HG02938 (cell line): Measurements from ENCODE around the gene ERO1B.

Source experiments
- ATAC-seq: cut with Tn5 transposase; IDR thresholded peaks from one replicate; pipeline ENCODE4 v1.9.1; 2021; ENCODE audit warnings: mild to moderate bottlenecking, moderate library complexity; ENCODE audit not compliant: unreplicated experiment

ERO1B gene

GRCh38 chr1:236253918-236254637 is 27.7 kb downstream of the ERO1B start:
- no peak for ATAC-seq

DNA sequence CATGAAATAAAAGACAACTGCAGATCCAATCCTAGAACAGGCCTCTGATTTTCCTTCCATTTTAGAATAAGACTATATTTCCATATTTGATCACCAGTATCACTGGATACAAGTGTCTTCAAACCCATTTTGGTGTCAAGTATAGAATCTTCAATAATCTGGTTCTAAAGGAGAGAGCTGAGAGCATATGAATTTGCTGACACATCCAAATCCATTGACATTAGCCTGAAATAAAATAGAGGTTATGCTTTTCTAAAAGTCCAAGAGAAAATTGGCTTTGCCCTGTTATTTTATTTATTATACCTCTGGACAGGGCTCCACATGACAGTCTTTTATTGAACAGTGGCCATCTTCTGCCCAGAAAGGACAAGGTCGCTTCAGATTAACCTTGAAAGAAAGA is 28.6 kb downstream of the ERO1B start:
- no peak for ATAC-seq

- no peak for ATAC-seq
These were observed 30.2 kb downstream of the ERO1B start for GRCh38 chr1:236251587-236251986.

GRCh38 chr1:236247286-236247685 is 34.5 kb downstream of the ERO1B start:
- ATAC-seq: no peak

- ATAC-seq: no peak
These were observed 39.2 kb downstream of the ERO1B start for GRCh38 chr1:236242568-236242967.

DNA sequence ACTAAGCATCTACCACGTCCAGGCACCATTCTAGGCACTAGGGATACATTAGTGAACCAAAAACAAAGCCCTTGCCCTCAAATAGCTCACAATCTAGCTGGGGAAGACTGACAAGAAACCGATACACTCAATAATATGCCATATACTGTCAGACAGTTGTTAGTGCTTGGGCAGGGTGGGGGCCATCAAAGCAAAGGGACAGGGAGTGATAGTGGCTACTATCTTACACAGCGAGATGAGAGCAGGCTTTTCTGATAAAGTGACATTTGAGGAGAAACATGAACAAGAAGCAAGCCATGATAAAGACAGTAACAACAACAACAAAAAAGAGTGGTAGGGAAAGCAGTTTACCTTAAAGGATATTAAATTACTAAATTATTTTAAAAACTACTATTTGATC is 41.1 kb downstream of the ERO1B start:
- ATAC-seq: no peak

- no peak for ATAC-seq
These were observed 42.6 kb downstream of the ERO1B start for GRCh38 chr1:236239092-236239585.

DNA sequence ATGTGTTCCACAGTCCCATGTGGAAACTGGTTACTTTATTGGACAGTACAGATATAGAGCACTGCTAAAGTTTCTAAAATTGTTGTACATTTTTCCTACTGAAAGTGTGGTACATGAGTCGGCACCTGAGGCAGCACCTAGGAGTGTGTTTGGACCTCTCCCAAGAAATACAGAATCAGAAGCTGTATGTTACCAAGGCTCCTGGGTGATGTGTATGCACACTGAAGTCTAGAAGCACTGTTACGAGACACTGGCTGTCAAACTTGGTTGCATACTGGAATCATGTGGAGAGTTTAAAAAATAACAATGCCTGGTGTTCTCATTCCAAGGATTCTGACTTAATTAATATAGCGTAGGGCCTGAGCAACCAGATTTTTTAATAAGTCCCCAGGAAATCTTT is 46.6 kb downstream of the ERO1B start:
- ATAC-seq: no peak

DNA sequence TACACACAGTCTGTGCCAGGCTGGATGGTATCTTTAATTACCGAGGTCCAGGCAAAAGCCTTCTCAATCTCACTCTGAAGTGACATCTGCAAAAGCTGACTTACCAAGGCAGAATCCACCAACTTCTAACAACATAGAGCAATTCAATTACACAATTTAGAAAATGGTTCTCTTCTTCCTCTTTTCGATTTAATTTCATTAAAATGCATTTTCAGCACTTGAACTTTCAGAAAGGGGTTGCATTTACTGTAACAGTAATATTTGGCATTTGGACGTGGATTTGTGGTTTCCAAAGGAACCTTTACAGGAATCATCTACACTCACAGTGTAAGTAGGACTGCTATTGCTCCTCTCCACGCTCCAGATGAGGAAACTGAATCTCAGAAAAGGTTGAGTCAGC is 53.3 kb downstream of the ERO1B start:
- no peak for ATAC-seq

GRCh38 chr1:236222632-236223031 is 59.1 kb downstream of the ERO1B start:
- ATAC-seq: no peak

- ATAC-seq: no peak
These were observed 61.3 kb downstream of the ERO1B start for GRCh38 chr1:236220473-236220872.

GRCh38 chr1:236214761-236215160 is 67.0 kb downstream of the ERO1B start:
- ATAC-seq: no peak

DNA sequence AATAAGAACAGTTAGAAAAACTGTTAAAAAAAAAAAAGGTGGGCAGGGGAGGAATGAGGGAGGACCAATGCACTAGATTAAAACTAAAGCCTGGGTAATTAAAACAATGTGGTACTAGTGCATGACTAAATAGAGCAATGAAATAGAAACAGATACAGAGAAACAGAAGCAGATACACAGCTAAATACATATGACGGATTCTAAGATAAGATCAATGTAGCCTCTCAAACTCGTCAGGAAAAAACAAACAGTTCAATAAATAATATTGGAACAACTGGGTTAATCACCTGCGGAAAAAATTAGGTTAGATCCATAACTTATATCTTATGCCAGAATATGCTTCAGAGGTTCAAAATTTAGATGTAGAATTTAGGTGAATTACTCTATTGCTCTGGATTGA is 68.2 kb downstream of the ERO1B start:
- no peak for ATAC-seq

GRCh38 chr1:236211815-236212214 is 69.9 kb downstream of the ERO1B start:
- ATAC-seq: no peak

- no peak for ATAC-seq
These were observed 72.0 kb downstream of the ERO1B start for GRCh38 chr1:236209713-236210112.

GRCh38 chr1:236209185-236209584 is 72.6 kb downstream of the ERO1B start:
- no peak for ATAC-seq

DNA sequence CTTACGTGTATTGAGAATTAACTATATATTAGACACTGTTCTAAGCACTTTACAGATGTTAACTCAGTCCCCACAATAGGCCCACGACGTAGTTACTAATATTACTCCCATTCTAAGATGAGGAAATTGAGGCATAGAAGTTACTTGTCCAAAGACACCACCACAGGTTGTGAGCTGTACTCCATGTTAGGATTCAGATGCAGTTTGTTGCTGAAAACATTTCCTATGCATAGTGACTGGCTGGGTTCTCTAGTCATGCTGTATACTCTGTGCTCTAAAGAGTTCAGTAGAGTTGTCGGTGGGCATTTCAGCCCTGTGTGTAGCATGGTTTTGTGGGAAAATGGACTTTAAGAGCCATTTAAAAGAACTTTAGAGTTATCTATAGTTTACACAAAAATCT is 74.2 kb downstream of the ERO1B start:
- no peak for ATAC-seq

- ATAC-seq: no peak
These were observed 74.6 kb downstream of the ERO1B start for GRCh38 chr1:236207121-236207520.

DNA sequence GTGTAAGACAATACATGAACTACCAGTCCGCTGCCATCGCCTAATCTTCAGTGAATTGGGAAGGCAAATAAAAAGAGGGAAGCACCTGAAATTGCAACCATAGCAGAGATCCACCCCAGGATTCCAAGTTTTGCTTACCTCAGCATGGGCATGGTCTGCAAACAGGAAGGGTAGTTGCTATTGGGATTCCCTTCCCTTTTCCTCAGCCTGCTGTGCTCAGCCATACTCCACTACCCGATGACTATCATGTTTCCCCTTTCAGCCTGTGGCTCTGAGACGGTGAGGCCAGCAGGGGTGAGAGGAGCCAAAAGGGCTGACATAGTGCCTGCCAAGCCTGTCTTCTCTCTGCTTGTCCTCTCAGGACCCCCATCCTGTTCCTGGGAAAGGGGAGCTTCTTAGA is 75.2 kb downstream of the ERO1B start:
- no peak for ATAC-seq

GRCh38 chr1:236204656-236205055 is 77.1 kb downstream of the ERO1B start:
- ATAC-seq: no peak

DNA sequence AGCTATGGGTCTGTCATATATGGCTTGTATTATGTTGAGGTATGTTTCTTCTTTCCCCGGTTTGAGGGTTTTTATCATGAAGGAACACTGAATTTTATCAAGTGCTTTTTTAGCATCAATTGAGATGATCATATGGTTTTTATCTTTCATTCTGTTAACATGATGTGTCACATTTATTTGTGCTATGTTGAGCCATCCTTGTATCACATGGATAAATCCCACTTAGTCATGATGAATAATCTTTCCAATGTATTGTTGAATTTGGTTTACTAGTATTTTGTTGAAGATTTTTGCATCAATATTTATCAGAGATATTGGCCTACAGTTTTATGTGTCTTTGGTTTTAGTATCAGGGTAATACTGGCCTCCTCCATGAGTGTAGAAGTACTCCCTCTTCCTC is 77.7 kb downstream of the ERO1B start:
- no peak for ATAC-seq

DNA sequence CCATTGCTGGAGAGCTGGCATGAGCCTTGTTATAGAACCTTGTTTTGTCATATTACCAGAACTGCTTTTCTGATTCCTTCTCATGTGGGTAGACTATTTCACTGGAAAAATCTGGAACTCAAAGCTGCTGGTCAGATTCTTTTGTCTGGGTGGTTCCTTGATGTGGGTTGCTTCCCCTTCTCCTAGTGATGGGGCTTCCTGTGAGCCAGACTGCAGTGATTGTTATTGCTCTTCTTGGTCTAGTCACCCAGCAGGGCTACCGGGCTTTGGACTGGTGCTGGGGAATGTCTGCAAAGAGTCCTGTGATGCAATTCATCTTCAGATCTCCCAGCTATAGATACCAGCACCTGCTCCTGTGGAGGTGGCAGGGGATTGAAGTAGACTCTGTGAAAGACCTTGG is 80.0 kb downstream of the ERO1B start:
- no peak for ATAC-seq

DNA sequence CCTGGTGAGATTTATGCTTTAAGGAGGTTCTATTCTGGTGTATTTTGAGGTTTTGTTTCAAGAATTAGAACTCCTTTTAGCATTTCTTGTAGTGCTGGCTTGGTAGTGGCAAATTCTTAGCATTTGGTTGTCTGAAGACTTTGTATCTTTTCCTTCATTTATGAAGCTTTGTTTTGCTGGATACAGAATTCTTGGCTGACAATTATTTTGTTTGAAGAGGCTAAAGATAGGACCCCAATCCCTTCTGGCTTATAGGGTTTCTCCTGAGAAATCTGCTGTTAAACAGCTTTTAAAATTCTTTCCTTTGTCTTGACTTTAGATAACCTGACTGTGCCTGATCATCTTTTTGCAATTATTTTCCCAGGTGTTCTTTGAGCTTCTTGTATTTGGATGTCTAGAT is 80.8 kb downstream of the ERO1B start:
- ATAC-seq: no peak
